NCI-H1105 treated with DMSO at 0.1 percent for 48 hours (cell line): ENCODE results near the gene TRIM75.
"Not testable (repeated sequence)": the region's sequence is repeated elsewhere in the genome, so short reads cannot be mapped to it uniquely, and the experiment has no call there.

Experiments
- DNase-seq: peaks from one replicate; lab custom pipeline; 2025; lab: John Stamatoyannopoulos, UW

Gene TRIM75

GRCh38 chr4:165053645-165054044 lies at the start of gene TRIM75:
Gene TRIM75, plus strand, starts transcription at chr4:165053866. Its CDS starts 5,282 bp downstream, at chr4:165059148.
- no peak for DNase-seq

GRCh38 chr4:165005352-165005925 lies 48.2 kb upstream of the TRIM75 start:
- DNase-seq = no peak

- no peak for DNase-seq
Measured at GRCh38 chr4:165006456-165006855, 47.2 kb upstream of the TRIM75 start.

- DNase-seq = no peak
Measured at GRCh38 chr4:165006886-165007285, 46.8 kb upstream of the TRIM75 start.

- no peak for DNase-seq
Measured at GRCh38 chr4:165009493-165010227, 44.0 kb upstream of the TRIM75 start.

GRCh38 chr4:165010487-165010886 lies 43.2 kb upstream of the TRIM75 start:
- no peak for DNase-seq

GRCh38 chr4:165010991-165011390 lies 42.7 kb upstream of the TRIM75 start:
- no peak for DNase-seq

- no peak for DNase-seq
Measured at GRCh38 chr4:165011403-165011802, 42.3 kb upstream of the TRIM75 start.

GRCh38 chr4:165013691-165014090 lies 40.0 kb upstream of the TRIM75 start:
- no peak for DNase-seq

- no peak for DNase-seq
Measured at GRCh38 chr4:165016971-165017370, 36.7 kb upstream of the TRIM75 start.

GRCh38 chr4:165019995-165020394 lies 33.7 kb upstream of the TRIM75 start:
- DNase-seq = not testable (repeated sequence)

GRCh38 chr4:165025782-165026181 lies 27.9 kb upstream of the TRIM75 start:
- not testable (repeated sequence) for DNase-seq

- DNase-seq = no peak
Measured at GRCh38 chr4:165027762-165028402, 25.8 kb upstream of the TRIM75 start.

- DNase-seq = no peak
Measured at GRCh38 chr4:165031436-165032211, 22.0 kb upstream of the TRIM75 start, which contains the start of gene TRIM60. Gene TRIM60, plus strand, starts transcription at chr4:165031999. Its CDS starts 8,074 bp downstream, at chr4:165040073.

- no peak for DNase-seq
Measured at GRCh38 chr4:165048170-165048569, 5.5 kb upstream of the TRIM75 start.

- DNase-seq = no peak
Measured at GRCh38 chr4:165052627-165053026, 1.0 kb upstream of the TRIM75 start.

GRCh38 chr4:165055601-165056000 lies 1.9 kb downstream of the TRIM75 start:
- no peak for DNase-seq

- no peak for DNase-seq
Measured at GRCh38 chr4:165058666-165059065, 5.0 kb downstream of the TRIM75 start.

GRCh38 chr4:165059386-165059785 lies 5.7 kb downstream of the TRIM75 start:
- peak; percentile 79 for DNase-seq

GRCh38 chr4:165060938-165061337 lies 7.3 kb downstream of the TRIM75 start:
- no peak for DNase-seq

GRCh38 chr4:165070560-165070959 lies 16.9 kb downstream of the TRIM75 start:
- no peak for DNase-seq

- not testable (repeated sequence) for DNase-seq
Measured at GRCh38 chr4:165073346-165073745, 19.7 kb downstream of the TRIM75 start.
